ENCODE measurements around the gene SLC25A13.

SLC25A13 gene

GRCh38 chr7:96189129-96189820 lies 132.6 kb downstream of the SLC25A13 start:
- Histone ChIP-seq H3K4me2 (no peak overlapping the region), H3K4me1 (no peaks in the 10 kb centered on the region), H3K36me3 (peaks cover 39 to 97% (median 74%) of the 10 kb centered on the region in 11 experiments), H3K4me3 (no peak overlapping the region), H3K9ac (no peak overlapping the region), H3K27ac (no peak overlapping the region), H3K9me3 (replicated peaks in 1 of 11) (no peaks in the 10 kb centered on the region), H3K27me3 (no peaks in the 10 kb centered on the region), H4K20me1 (0 out of 22 replicates have a peak, but pooled peaks cover 0 to 5% (median 0%) of the 10 kb centered on the region in 11 experiments)
- TF ChIP-seq Cebpa-rat (IDR thresholded peaks at IDR 0.05) = no peak

- Histone ChIP-seq H3K9me3 (replicated peaks in 1 of 11) (no peaks in the 10 kb centered on the region), H3K36me3 (peaks cover 46 to 97% (median 80%) of the 10 kb centered on the region in 11 experiments), H3K4me2 (no peak overlapping the region)
These were observed 133.3 kb downstream of the SLC25A13 start for GRCh38 chr7:96188591-96188991.

GRCh38 chr7:96188174-96188581 lies 133.7 kb downstream of the SLC25A13 start:
- H3K36me3 ChIP-seq = peaks cover 50 to 97% (median 80%) of the 10 kb centered on the region in 11 experiments

More at GRCh38 chr7:96188591-96188991, 133.3 kb downstream of the SLC25A13 start:
- Histone ChIP-seq H3K9ac (no peak overlapping the region), H3K27me3 (no peaks in the 10 kb centered on the region), H4K20me1 (0 out of 22 replicates have a peak, but pooled peaks cover 0 to 5% (median 0%) of the 10 kb centered on the region in 11 experiments), H3K27ac (no peak overlapping the region), H3K4me3 (no peak overlapping the region), H3K4me1 (no peaks in the 10 kb centered on the region)
- no peak for TF ChIP-seq Cebpa-rat (IDR thresholded peaks at IDR 0.05)

GRCh38 chr7:96187735-96188134 lies 134.2 kb downstream of the SLC25A13 start:
- no peak overlapping the region for H3K9ac ChIP-seq
- H3K27me3 ChIP-seq = no peaks in the 10 kb centered on the region
- no peaks in the 10 kb centered on the region for H3K9me3 ChIP-seq (replicated peaks in 1 of 11)
- no peak overlapping the region for H3K27ac ChIP-seq
- no peak overlapping the region for H3K4me3 ChIP-seq
- H3K36me3 ChIP-seq = peaks cover 55 to 97% (median 80%) of the 10 kb centered on the region in 11 experiments
- 0 out of 22 replicates have a peak, but pooled peaks cover 0 to 5% (median 0%) of the 10 kb centered on the region in 11 experiments for H4K20me1 ChIP-seq
- no peak for TF ChIP-seq Cebpa-rat (IDR thresholded peaks at IDR 0.05)
- no peak overlapping the region for H3K4me2 ChIP-seq
- no peaks in the 10 kb centered on the region for H3K4me1 ChIP-seq

More at GRCh38 chr7:96188174-96188581, 133.7 kb downstream of the SLC25A13 start:
- Histone ChIP-seq H3K9me3 (replicated peaks in 1 of 11) (no peaks in the 10 kb centered on the region), H3K27ac (no peak overlapping the region), H3K9ac (no peak overlapping the region), H3K27me3 (no peaks in the 10 kb centered on the region), H4K20me1 (0 out of 22 replicates have a peak, but pooled peaks cover 0 to 5% (median 0%) of the 10 kb centered on the region in 11 experiments), H3K4me3 (no peak overlapping the region), H3K4me1 (no peaks in the 10 kb centered on the region), H3K4me2 (no peak overlapping the region)
- TF ChIP-seq Cebpa-rat (IDR thresholded peaks at IDR 0.05) = no peak

GRCh38 chr7:96184783-96185182 lies 137.1 kb downstream of the SLC25A13 start:
- no peak overlapping the region for H3K4me3 ChIP-seq
- H3K27ac ChIP-seq = no peak overlapping the region
- H3K4me2 ChIP-seq = no peak overlapping the region
- H3K9me3 ChIP-seq (replicated peaks in 1 of 11) = no peaks in the 10 kb centered on the region
- TF ChIP-seq Cebpa-rat (IDR thresholded peaks at IDR 0.05) = no peak
- H4K20me1 ChIP-seq = 0 out of 22 replicates have a peak, but pooled peaks cover 0 to 5% (median 0%) of the 10 kb centered on the region in 11 experiments
- H3K36me3 ChIP-seq = peaks cover 44 to 93% (median 61%) of the 10 kb centered on the region in 11 experiments
- no peak overlapping the region for H3K9ac ChIP-seq
- no peaks in the 10 kb centered on the region for H3K4me1 ChIP-seq
- H3K27me3 ChIP-seq = no peaks in the 10 kb centered on the region

- Histone ChIP-seq H3K4me3 (no peak overlapping the region), H3K4me1 (no peaks in the 10 kb centered on the region), H3K9ac (no peak overlapping the region), H3K27ac (no peak overlapping the region), H3K4me2 (no peak overlapping the region), H3K27me3 (no peaks in the 10 kb centered on the region), H4K20me1 (0 out of 22 replicates have a peak, but pooled peaks cover 0 to 5% (median 0%) of the 10 kb centered on the region in 11 experiments), H3K9me3 (replicated peaks in 1 of 11) (no peaks in the 10 kb centered on the region), H3K36me3 (peaks cover 33 to 93% (median 48%) of the 10 kb centered on the region in 11 experiments)
- TF ChIP-seq Cebpa-rat (IDR thresholded peaks at IDR 0.05) = no peak
These were observed 138.7 kb downstream of the SLC25A13 start for GRCh38 chr7:96183163-96183670.

GRCh38 chr7:96182424-96183158 lies 139.3 kb downstream of the SLC25A13 start:
- Histone ChIP-seq H3K36me3 (peaks cover 33 to 93% (median 45%) of the 10 kb centered on the region in 11 experiments), H3K9ac (no peak overlapping the region), H3K27ac (no peak overlapping the region), H3K27me3 (no peaks in the 10 kb centered on the region), H3K4me3 (no peak overlapping the region), H3K9me3 (replicated peaks in 1 of 11) (no peaks in the 10 kb centered on the region), H3K4me2 (no peak overlapping the region), H3K4me1 (no peaks in the 10 kb centered on the region), H4K20me1 (0 out of 22 replicates have a peak, but pooled peaks cover 0 to 5% (median 0%) of the 10 kb centered on the region in 11 experiments)
- no peak for TF ChIP-seq Cebpa-rat (IDR thresholded peaks at IDR 0.05)

- Histone ChIP-seq H3K36me3 (peaks cover 33 to 96% (median 45%) of the 10 kb centered on the region in 11 experiments), H4K20me1 (no peaks in the 10 kb centered on the region), H3K4me3 (no peak overlapping the region), H3K9ac (no peak overlapping the region), H3K9me3 (replicated peaks in 1 of 11) (no peaks in the 10 kb centered on the region), H3K27ac (no peak overlapping the region), H3K4me2 (no peak overlapping the region), H3K27me3 (no peaks in the 10 kb centered on the region), H3K4me1 (no peaks in the 10 kb centered on the region)
- no peak for TF ChIP-seq Cebpa-rat (IDR thresholded peaks at IDR 0.05)
These were observed 140.7 kb downstream of the SLC25A13 start for GRCh38 chr7:96181174-96181573.

GRCh38 chr7:96179837-96180236 lies 142.1 kb downstream of the SLC25A13 start:
- Histone ChIP-seq H4K20me1 (peaks cover 0 to 2% (median 0%) of the 10 kb centered on the region in 11 experiments; a peak in 1 of 22 replicates), H3K9ac (no peak overlapping the region), H3K4me2 (no peak overlapping the region), H3K27ac (no peak overlapping the region), H3K4me3 (no peak overlapping the region), H3K36me3 (peaks cover 29 to 96% (median 42%) of the 10 kb centered on the region in 11 experiments), H3K4me1 (no peaks in the 10 kb centered on the region), H3K27me3 (no peaks in the 10 kb centered on the region), H3K9me3 (replicated peaks in 1 of 11) (no peaks in the 10 kb centered on the region)
- no peak for TF ChIP-seq Cebpa-rat (IDR thresholded peaks at IDR 0.05)
